Measurements from ENCODE around the gene NDUFA12. TPM values are rescaled to one million over a fixed set of nuclear protein-coding genes. Genes with fewer than 3 reads are reported as not detected.
"Not testable (repeated sequence)": the region's sequence is repeated elsewhere in the genome, so short reads cannot be mapped to it uniquely, and the experiment has no call there.

The NDUFA12 gene
- polyA plus RNA-seq, 1 donor from 2014 or later: 173 TPM

GRCh38 chr12:94993855-94994254, 9.6 kb downstream of the NDUFA12 start:
- H3K4me1 Mint-ChIP-seq: peaks cover under 1 to 14% (median 13%) of the 10 kb centered on the region in 3 donors
- H3K9me3 Mint-ChIP-seq, H3K27ac Mint-ChIP-seq, H3K27me3 Mint-ChIP-seq, H3K36me3 Mint-ChIP-seq, H3K4me3 Mint-ChIP-seq: not testable (repeated sequence)

GRCh38 chr12:94990222-94990621, 13.3 kb downstream of the NDUFA12 start:
- Mint-ChIP-seq H3K4me3 (no peak overlapping the region), H3K4me1 (peaks cover 3 to 10% (median 6%) of the 10 kb centered on the region in 3 donors), H3K27me3 (no peaks in the 10 kb centered on the region)

GRCh38 chr12:94988471-94988870, 15.0 kb downstream of the NDUFA12 start:
- H3K27me3 Mint-ChIP-seq: no peaks in the 10 kb centered on the region
- peaks cover 2% of the 10 kb centered on the region for H3K36me3 Mint-ChIP-seq
- peak overlapping the region in 1 of 3 donors; percentile 25 for H3K27ac Mint-ChIP-seq
- no peaks in the 10 kb centered on the region for H3K9me3 Mint-ChIP-seq
- peaks cover 6 to 12% (median 7%) of the 10 kb centered on the region in 3 donors for H3K4me1 Mint-ChIP-seq
- H3K4me3 Mint-ChIP-seq: no peak overlapping the region

More at GRCh38 chr12:94990222-94990621, 13.3 kb downstream of the NDUFA12 start:
- H3K27ac Mint-ChIP-seq: peak overlapping the region in 2 of 3 donors; percentile 31 to 78
- peaks cover 2% of the 10 kb centered on the region for H3K36me3 Mint-ChIP-seq
- H3K9me3 Mint-ChIP-seq: no peaks in the 10 kb centered on the region

GRCh38 chr12:94987801-94988200, 15.7 kb downstream of the NDUFA12 start:
- Mint-ChIP-seq H3K4me1 (peaks cover 6 to 14% (median 10%) of the 10 kb centered on the region in 3 donors), H3K4me3 (no peak overlapping the region), H3K27me3 (no peaks in the 10 kb centered on the region)

GRCh38 chr12:94987076-94987669, 16.3 kb downstream of the NDUFA12 start:
- Mint-ChIP-seq H3K27me3 (no peaks in the 10 kb centered on the region), H3K4me1 (peaks cover 6 to 16% (median 10%) of the 10 kb centered on the region in 3 donors), H3K4me3 (no peak overlapping the region), H3K9me3 (no peaks in the 10 kb centered on the region), H3K36me3 (peaks cover 2% of the 10 kb centered on the region), H3K27ac (peak overlapping the region in 1 of 3 donors; percentile 60)

More at GRCh38 chr12:94987801-94988200, 15.7 kb downstream of the NDUFA12 start:
- Mint-ChIP-seq H3K9me3 (no peaks in the 10 kb centered on the region), H3K36me3 (peaks cover 2% of the 10 kb centered on the region), H3K27ac (no peak overlapping the region)

- not testable (repeated sequence) for H3K36me3 Mint-ChIP-seq, H3K4me3 Mint-ChIP-seq, H3K27ac Mint-ChIP-seq, H3K27me3 Mint-ChIP-seq, H3K9me3 Mint-ChIP-seq
- peaks cover 10 to 16% (median 11%) of the 10 kb centered on the region in 3 donors for H3K4me1 Mint-ChIP-seq
Observed at GRCh38 chr12:94985099-94985498, 18.4 kb downstream of the NDUFA12 start.

- peaks cover 2% of the 10 kb centered on the region for H3K36me3 Mint-ChIP-seq
- no peaks in the 10 kb centered on the region for H3K27me3 Mint-ChIP-seq
- H3K4me1 Mint-ChIP-seq: peaks cover 4 to 14% (median 10%) of the 10 kb centered on the region in 3 donors
- H3K27ac Mint-ChIP-seq: no peak overlapping the region
- H3K4me3 Mint-ChIP-seq: no peak overlapping the region
- H3K9me3 Mint-ChIP-seq: no peaks in the 10 kb centered on the region
Observed at GRCh38 chr12:94983321-94983720, 20.2 kb downstream of the NDUFA12 start.

GRCh38 chr12:94982456-94982855, 21.0 kb downstream of the NDUFA12 start:
- H3K36me3 Mint-ChIP-seq: peaks cover 3% of the 10 kb centered on the region
- no peak overlapping the region for H3K4me3 Mint-ChIP-seq
- H3K27ac Mint-ChIP-seq: no peak overlapping the region
- no peaks in the 10 kb centered on the region for H3K27me3 Mint-ChIP-seq
- H3K4me1 Mint-ChIP-seq: peaks cover 4 to 11% (median 8%) of the 10 kb centered on the region in 3 donors
- H3K9me3 Mint-ChIP-seq: no peaks in the 10 kb centered on the region

- H3K27ac Mint-ChIP-seq: peak overlapping the region in 1 of 3 donors; percentile 53
- no peaks in the 10 kb centered on the region for H3K27me3 Mint-ChIP-seq
- H3K4me3 Mint-ChIP-seq: no peak overlapping the region
- H3K9me3 Mint-ChIP-seq: no peaks in the 10 kb centered on the region
- peaks cover 4% of the 10 kb centered on the region for H3K36me3 Mint-ChIP-seq
- H3K4me1 Mint-ChIP-seq: peaks cover 4 to 11% (median 6%) of the 10 kb centered on the region in 3 donors
Observed at GRCh38 chr12:94980577-94980976, 22.9 kb downstream of the NDUFA12 start.

GRCh38 chr12:94979941-94980340, 23.6 kb downstream of the NDUFA12 start:
- H3K27me3 Mint-ChIP-seq: no peaks in the 10 kb centered on the region
- no peaks in the 10 kb centered on the region for H3K9me3 Mint-ChIP-seq
- peaks cover 4% of the 10 kb centered on the region for H3K36me3 Mint-ChIP-seq
- peaks cover 4 to 11% (median 6%) of the 10 kb centered on the region in 3 donors for H3K4me1 Mint-ChIP-seq
- H3K4me3 Mint-ChIP-seq: no peak overlapping the region
- peak overlapping the region in 1 of 3 donors; percentile 0 for H3K27ac Mint-ChIP-seq

- H3K4me3 Mint-ChIP-seq: no peak overlapping the region
- H3K36me3 Mint-ChIP-seq: peaks cover 9% of the 10 kb centered on the region
- no peak overlapping the region for H3K27ac Mint-ChIP-seq
- H3K4me1 Mint-ChIP-seq: peaks cover 3 to 6% (median 4%) of the 10 kb centered on the region in 3 donors
- H3K9me3 Mint-ChIP-seq: peaks cover 0 to 2% (median 0%) of the 10 kb centered on the region in 3 donors
- H3K27me3 Mint-ChIP-seq: no peaks in the 10 kb centered on the region
Observed at GRCh38 chr12:94977766-94978468, 25.6 kb downstream of the NDUFA12 start.

- no peaks in the 10 kb centered on the region for H3K27me3 Mint-ChIP-seq
- peaks cover 0 to 2% (median 0%) of the 10 kb centered on the region in 3 donors for H3K9me3 Mint-ChIP-seq
- peaks cover 17% of the 10 kb centered on the region for H3K36me3 Mint-ChIP-seq
- no peak overlapping the region for H3K4me3 Mint-ChIP-seq
- no peak overlapping the region for H3K27ac Mint-ChIP-seq
- H3K4me1 Mint-ChIP-seq: peaks cover 13 to 19% (median 17%) of the 10 kb centered on the region in 3 donors
Observed at GRCh38 chr12:94973221-94973620, 30.3 kb downstream of the NDUFA12 start.

GRCh38 chr12:94972795-94973194, 30.7 kb downstream of the NDUFA12 start:
- Mint-ChIP-seq H3K36me3 (peaks cover 16% of the 10 kb centered on the region), H3K4me1 (peaks cover 14 to 19% (median 17%) of the 10 kb centered on the region in 3 donors), H3K27me3 (no peaks in the 10 kb centered on the region), H3K4me3 (no peak overlapping the region), H3K9me3 (peaks cover 0 to 2% (median 0%) of the 10 kb centered on the region in 3 donors), H3K27ac (peak overlapping the region in 2 of 3 donors; percentile 12 to 31)

- H3K27ac Mint-ChIP-seq: no peak overlapping the region
- no peak overlapping the region for H3K4me3 Mint-ChIP-seq
- H3K9me3 Mint-ChIP-seq: peaks cover 0 to 4% (median 0%) of the 10 kb centered on the region in 3 donors
- peaks cover 19 to 22% (median 21%) of the 10 kb centered on the region in 3 donors for H3K4me1 Mint-ChIP-seq
- peaks cover 18% of the 10 kb centered on the region for H3K36me3 Mint-ChIP-seq
- H3K27me3 Mint-ChIP-seq: no peaks in the 10 kb centered on the region
Observed at GRCh38 chr12:94971923-94972322, 31.6 kb downstream of the NDUFA12 start.

- peaks cover 24 to 25% (median 24%) of the 10 kb centered on the region in 3 donors for H3K4me1 Mint-ChIP-seq
- peaks cover 17% of the 10 kb centered on the region for H3K36me3 Mint-ChIP-seq
- peaks cover 0 to 4% (median 0%) of the 10 kb centered on the region in 3 donors for H3K9me3 Mint-ChIP-seq
- H3K4me3 Mint-ChIP-seq: peak overlapping the region in 1 of 4 donors; percentile 55
- no peak overlapping the region for H3K27ac Mint-ChIP-seq
- H3K27me3 Mint-ChIP-seq: no peaks in the 10 kb centered on the region
Observed at GRCh38 chr12:94970560-94970959, 32.9 kb downstream of the NDUFA12 start.

All from IgD-negative memory B cell (primary cell).